DMS153 treated with DMSO at 0.1 percent for 48 hours (cell line): Measurements from ENCODE around the gene RBM11.
"Not testable (repeated sequence)": the region's sequence is repeated elsewhere in the genome, so short reads cannot be mapped to it uniquely, and the experiment has no call there.

Experiments
- DNase-seq: peaks from one replicate; lab custom pipeline; 2025; ENCODE audit not compliant: unreplicated experiment; lab: John Stamatoyannopoulos, UW

RBM11 gene

GRCh38 chr21:14215971-14216641, at the start of gene RBM11:
Gene RBM11 (plus strand): TSS chr21:14216157. CDS start chr21:14216187, 30 bp downstream.
- DNase-seq: peak; percentile 22

DNA sequence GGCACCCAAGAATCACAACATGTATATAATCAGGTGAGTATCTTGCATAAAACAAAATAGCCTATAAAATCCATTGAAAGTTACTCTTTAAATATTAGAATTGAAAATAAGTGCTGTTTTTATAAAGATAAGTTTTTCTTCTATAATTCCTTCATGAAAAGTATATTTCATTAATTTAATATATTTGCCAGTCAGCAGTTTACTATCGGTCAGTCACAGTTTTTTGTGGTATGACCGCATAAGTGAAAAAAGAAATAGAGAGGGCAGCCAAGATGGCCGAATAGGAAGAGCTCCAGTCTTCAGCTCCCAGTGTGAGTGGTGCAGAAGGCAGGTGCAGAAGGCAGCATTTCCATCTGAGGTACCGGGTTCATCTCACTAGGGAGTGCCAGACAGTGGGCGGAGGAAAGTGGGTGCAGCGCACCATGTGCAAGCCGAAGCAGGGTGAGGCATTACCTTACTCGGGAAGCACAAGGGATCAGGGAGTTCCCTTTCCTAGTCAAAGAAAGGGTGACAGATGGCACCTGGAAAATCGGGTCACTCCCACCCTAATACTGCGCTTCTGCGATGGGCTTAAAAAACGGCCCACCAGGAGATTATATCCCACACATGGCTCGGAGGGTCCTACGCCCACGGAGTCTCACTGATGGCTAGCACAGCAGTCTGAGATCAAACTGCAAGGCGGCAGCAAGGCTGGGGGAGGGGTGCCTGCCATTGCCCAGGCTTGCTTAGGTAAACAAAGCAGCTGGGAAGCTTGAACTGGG, 49.3 kb upstream of the RBM11 start:
- not testable (repeated sequence) for DNase-seq

- no peak for DNase-seq
Observed at GRCh38 chr21:14206222-14206621, 9.7 kb upstream of the RBM11 start.

DNA sequence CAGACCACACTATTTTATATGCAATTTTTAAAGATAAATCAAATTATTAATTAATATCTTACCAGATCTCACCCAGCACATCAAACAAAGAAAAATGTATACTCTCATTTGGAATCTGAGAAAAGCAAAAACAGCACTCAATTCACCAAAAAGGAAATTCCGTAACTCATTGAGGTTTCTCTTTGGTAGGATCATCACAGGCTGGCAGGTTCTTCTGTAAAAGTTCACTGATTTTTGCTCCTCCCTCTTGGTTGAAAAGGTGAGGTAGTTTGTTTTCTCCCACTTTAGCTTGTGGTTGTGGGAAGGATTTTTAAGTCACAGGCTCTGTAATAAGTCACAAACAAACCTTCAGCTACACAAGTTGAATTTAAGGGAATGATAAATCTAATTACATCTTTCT, 5.2 kb upstream of the RBM11 start, which contains the start of gene LIPI:
Gene LIPI (minus strand): TSS at position 218 of the 400 bp plus-strand sequence. CDS start 110 bp downstream, at position 108.
- DNase-seq: no peak

- DNase-seq: no peak
Observed at GRCh38 chr21:14213164-14213563, 2.8 kb upstream of the RBM11 start.

GRCh38 chr21:14223365-14223764, 7.4 kb downstream of the RBM11 start:
- no peak for DNase-seq

GRCh38 chr21:14229399-14229798, 13.4 kb downstream of the RBM11 start:
- DNase-seq: no peak

DNA sequence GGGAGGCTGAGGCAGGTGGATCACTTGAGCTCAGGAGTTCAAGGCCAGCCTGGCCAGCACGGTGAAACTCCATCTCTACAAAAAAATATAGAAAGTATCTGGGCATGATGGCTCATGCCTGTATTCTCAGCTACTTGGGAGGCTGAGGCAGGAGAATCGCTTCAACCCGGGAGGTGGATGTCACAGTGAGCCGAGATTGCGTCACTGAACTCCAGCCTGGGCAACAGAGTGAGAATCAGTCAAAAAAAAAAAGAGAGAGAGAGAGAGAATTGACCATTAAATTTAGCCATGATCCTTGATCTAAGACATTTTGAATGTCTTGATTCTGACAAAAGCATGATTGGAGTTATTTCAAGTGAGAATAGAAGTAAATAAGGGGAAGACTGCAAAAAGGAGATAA, 19.1 kb downstream of the RBM11 start:
- DNase-seq: no peak

DNA sequence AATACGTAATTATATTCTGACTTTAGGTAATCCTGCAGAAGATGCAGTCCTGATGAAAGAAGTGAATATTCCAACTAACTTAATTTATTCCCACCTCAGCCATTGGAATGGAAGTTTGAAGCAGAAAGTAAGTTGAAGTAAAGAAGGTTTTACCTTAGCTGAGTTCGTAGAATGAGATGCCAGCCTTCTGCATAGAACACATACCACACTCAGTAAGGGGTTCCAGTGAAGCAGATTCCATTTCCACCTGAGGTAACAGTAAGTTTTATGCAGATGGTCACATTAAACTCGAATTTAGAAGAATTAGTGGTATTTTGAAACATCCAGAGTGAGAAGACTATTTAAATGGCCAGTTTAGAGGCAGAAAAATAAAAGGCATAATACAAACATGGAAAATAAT, 20.2 kb downstream of the RBM11 start:
- no peak for DNase-seq

- no peak for DNase-seq
Observed at GRCh38 chr21:14239281-14239680, 23.3 kb downstream of the RBM11 start.

DNA sequence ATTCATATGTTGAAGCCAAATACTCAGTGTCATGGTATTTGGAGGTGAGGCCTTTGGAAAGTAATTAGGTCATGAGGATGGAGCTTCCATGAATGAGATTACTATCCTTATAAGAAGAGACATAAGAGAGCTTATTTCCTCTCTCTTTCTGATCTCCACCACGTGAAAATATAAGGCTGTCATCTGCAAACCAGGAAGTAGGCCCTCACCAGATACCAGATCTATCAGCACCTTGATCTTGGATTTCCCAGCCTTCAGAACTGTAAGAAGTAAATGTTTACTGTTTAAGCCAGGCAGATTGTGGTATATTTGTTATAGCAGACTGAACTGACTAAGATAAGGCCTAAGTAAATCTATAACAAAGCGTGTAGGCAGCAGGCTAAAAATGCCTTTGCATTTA, 25.3 kb downstream of the RBM11 start:
- DNase-seq: no peak

- DNase-seq: no peak
Observed at GRCh38 chr21:14243461-14243860, 27.5 kb downstream of the RBM11 start.

GRCh38 chr21:14243874-14244273, 27.9 kb downstream of the RBM11 start:
- DNase-seq: no peak

DNA sequence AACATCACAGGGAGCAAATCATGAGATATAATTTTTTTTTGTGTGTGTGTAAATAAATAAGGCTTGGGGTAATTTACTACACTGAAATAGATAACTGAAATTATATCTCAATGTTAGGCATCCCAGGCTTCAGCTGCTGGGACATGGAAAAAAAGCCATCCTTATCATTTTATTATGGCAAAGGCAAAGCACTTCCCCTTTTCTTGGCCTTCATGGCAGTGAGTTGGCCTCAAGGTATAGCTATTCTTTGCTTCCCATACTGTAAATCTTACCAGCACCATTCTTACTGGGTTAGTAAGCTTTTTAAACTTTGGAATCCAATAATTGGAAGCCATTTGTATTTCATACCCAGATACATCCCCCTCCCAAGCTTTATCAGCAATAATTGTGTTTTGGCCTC, 29.0 kb downstream of the RBM11 start:
- DNase-seq: no peak

DNA sequence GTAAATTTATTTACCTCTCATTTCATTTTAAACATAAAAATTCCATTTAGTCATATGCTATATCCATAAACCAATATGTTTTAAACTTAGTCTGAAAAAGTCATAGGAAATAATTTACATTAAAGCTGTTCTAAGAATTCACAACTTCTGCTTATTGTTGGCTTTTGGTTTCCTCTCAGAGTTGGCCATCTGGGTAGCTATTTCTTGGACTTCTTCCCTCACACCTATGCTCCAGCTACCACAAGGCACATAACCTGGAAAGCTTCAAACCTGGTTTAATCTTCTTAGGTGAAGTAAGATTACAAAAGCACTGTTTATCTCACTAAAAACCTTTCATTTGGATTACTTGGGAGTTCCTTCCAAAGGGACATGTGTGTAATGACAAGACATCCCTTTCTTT, 29.8 kb downstream of the RBM11 start:
- DNase-seq: no peak

DNA sequence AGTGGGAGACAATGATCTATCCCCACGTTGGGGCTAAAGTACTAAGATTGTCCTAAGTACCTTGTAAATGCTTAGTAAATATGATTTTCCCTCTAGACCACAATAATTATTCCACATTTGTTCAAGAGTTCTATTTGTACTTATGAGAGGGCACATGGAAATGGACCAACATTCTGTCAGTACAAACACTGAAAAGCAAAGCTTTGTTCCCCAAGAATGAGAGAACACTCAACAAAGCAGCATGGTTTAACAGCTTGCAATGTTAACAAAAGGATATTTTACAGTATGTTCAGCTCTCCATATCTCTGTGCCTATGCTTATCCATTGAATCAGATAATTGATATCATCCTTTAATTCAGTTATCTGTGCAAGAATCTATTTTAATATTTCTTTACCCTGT, 35.4 kb downstream of the RBM11 start:
- DNase-seq: no peak

DNA sequence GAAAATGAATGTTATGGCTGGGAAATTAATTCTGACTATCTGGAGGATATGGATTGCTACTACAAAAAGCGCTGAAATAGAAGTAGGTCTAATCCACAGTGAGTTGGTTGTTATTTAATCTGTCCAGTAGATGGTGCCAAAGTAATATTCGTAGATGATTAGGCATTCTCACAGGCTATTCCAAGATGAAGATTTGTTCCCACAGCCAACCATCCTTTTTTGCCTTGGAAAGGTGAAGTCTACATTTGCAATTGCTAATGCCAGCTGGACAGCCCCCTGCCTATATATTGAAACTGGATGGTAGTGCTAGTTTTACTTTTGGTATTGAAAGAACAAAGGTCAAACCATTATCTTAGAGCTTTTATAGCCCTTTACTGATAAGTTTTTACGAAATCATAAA, 43.8 kb downstream of the RBM11 start:
- DNase-seq: no peak

DNA sequence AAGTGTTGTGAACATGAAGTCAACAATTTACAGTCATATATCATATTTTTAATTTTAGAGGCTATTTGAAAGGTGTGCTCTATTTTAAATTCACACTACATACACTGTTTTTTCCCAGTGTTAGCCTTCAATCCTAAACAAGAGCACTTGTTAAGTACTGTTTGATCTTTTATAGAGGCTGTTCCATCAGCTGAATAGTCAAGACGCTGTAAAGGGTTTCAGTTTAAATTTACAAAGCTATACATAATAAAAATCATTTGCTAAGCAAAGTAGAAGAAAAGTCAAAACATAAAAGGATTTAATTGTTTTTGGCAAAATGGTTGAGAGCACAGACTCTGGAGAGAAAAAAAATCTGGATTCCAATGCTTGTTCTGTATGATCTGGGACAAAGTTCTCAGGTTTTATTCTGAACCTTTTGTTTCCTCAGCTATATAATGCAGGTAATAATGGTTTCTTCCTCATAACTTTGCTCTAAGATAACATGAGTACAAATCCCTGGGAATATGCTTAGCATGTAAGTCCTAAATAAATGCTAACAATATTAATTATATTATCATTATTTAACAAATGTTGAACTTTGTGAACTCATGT, 44.3 kb downstream of the RBM11 start:
- no peak for DNase-seq

DNA sequence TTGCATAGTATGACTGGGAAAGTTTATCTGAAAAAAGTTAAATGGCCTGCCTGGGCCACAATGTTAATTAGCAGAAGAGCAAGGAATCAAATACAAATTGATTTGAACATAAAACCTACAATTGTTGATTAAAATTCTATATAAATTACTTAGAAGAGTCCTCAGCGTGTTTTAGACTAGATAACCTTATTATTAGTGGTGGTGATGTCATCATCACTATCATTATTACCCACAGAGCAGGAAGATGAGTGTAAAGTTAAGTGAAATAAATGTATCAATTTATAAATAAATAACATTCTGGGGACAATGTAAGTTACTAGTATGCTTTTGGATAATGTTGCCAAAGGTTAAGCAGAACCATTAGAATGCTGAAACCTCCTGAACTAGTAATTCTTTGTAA, 46.1 kb downstream of the RBM11 start:
- no peak for DNase-seq

GRCh38 chr21:14263879-14264278, 47.9 kb downstream of the RBM11 start:
- DNase-seq: no peak

- no peak for DNase-seq
Observed at GRCh38 chr21:14265023-14265422, 49.1 kb downstream of the RBM11 start.

- DNase-seq: no peak
Observed at GRCh38 chr21:14267076-14267475, 51.1 kb downstream of the RBM11 start.
